Measurements from ENCODE around the gene LMO7. TPM values are rescaled to one million over a fixed set of nuclear protein-coding genes. Genes with fewer than 3 reads are reported as not detected.
"Not testable (repeated sequence)": the region's sequence is repeated elsewhere in the genome, so short reads cannot be mapped to it uniquely, and the experiment has no call there.

LMO7 gene
- total and polyA plus RNA-seq, 8 donors, result 17.1 to 214 (median 72.4) TPM

DNA sequence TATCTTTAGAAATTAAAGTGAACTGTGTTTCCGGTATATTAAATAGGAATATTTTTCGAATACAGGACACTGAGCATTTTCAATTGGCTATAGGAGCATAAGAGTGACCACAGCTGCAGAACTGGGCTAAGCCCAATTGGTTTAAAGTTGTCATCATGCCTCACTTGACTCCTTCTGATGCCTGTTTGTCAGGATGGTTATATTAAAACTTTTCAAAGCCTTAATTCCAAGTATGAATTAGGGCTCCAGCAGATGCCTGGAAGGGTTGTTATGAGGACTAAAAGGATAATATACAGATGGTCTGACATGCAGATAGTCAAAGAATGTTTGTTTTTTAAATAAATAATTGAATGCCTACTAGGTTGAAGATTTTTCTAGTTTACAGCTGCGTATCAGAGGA lies 100.0 kb downstream of the LMO7 start:
- TF ChIP-seq, protein P1, sequence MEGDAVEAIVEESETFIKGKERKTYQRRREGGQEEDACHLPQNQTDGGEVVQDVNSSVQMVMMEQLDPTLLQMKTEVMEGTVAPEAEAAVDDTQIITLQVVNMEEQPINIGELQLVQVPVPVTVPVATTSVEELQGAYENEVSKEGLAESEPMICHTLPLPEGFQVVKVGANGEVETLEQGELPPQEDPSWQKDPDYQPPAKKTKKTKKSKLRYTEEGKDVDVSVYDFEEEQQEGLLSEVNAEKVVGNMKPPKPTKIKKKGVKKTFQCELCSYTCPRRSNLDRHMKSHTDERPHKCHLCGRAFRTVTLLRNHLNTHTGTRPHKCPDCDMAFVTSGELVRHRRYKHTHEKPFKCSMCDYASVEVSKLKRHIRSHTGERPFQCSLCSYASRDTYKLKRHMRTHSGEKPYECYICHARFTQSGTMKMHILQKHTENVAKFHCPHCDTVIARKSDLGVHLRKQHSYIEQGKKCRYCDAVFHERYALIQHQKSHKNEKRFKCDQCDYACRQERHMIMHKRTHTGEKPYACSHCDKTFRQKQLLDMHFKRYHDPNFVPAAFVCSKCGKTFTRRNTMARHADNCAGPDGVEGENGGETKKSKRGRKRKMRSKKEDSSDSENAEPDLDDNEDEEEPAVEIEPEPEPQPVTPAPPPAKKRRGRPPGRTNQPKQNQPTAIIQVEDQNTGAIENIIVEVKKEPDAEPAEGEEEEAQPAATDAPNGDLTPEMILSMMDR (IDR thresholded peaks at IDR 0.05), result no peak
- TF ChIP-seq POLR2AphosphoS5 (IDR thresholded peaks at IDR 0.05) (no peak), POLR2A (IDR thresholded peaks at IDR 0.05) (no peak), EP300 (IDR thresholded peaks at IDR 0.05) (no peak)
- Histone ChIP-seq H3K4me3 (no peak overlapping the region), H3K9me3 (no peaks in the 10 kb centered on the region), H3K27me3 (no peaks in the 10 kb centered on the region), H3K36me3 (no peaks in the 10 kb centered on the region), H3K27ac (no peak overlapping the region), H3K4me1 (no peaks in the 10 kb centered on the region)
- WGBS, 5 donors, result 83 to 89% (median 87%) methylated on average over 3 of the region's 3 CpGs
- intact Hi-C loops (cut with DNase I; ENCODE audit: low total_unique reads), result no loop called here
- no peak for DNase-seq

DNA sequence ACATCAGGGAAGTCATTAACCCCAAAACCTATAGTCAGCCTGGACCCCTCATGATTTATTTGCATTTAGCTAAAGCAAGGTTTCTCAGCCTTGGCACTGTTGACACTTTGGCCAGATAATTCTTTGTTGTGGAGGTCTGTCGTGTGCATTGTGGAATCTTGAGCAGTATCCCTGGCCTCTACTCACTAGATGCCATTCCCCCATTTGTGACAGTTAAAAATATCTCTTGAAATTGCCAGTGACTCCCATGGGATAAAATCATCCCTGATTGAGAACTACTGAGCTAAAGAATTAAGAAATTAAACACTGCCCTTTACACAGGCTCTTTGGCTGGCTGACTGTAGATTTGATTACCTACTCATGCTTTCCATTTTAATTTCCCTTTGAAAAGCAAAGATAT lies 102.7 kb downstream of the LMO7 start:
- Histone ChIP-seq H3K4me1 (no peaks in the 10 kb centered on the region), H3K27ac (no peak overlapping the region), H3K36me3 (no peaks in the 10 kb centered on the region), H3K9me3 (no peaks in the 10 kb centered on the region), H3K4me3 (no peak overlapping the region), H3K27me3 (no peaks in the 10 kb centered on the region)
- no peak for DNase-seq
- TF ChIP-seq POLR2A (IDR thresholded peaks at IDR 0.05), result no peak
- no peak for TF ChIP-seq EP300 (IDR thresholded peaks at IDR 0.05)
- TF ChIP-seq POLR2AphosphoS5 (IDR thresholded peaks at IDR 0.05), result no peak
- TF ChIP-seq, protein P1 (IDR thresholded peaks at IDR 0.05), result no peak
- intact Hi-C loops (cut with DNase I; ENCODE audit: low total_unique reads), result no loop called here
- WGBS, 5 donors, result 53 to 71% (median 59%) methylated on average over 1 of the region's 1 CpG

DNA sequence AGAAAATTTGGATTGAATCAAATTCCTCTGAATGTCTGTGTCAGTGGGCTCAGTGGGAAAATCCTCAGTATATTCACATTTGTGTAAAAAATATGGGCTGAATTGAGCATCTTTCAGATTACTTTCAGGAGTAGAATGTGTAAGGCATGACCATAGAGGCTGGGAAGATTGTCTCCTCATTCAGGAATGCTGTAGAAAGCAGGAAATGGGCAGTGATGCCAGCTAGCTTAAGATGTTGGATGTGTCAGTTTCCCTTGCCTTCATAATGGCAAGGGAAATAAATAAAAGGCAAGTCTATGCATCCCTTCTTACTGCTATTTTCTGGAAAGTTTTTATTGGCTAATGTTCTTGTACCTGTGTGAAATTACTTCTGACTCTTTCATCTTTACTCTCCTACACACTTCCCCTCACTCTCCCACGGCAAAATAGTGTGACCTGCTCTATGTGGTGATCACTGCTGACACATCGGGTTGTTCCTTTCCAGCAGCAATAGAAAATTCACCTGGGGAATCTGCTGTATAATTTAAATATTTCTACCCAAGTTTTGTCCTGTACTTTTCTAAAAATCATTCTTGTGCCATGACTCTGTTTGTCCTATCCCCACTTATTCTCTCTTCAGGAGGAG lies 103.2 kb downstream of the LMO7 start:
- intact Hi-C loops (cut with DNase I; ENCODE audit: low total_unique reads), result no loop called here
- Histone ChIP-seq H3K36me3 (no peaks in the 10 kb centered on the region), H3K27me3 (no peaks in the 10 kb centered on the region), H3K9me3 (no peaks in the 10 kb centered on the region), H3K27ac (no peak overlapping the region), H3K4me1 (no peaks in the 10 kb centered on the region), H3K4me3 (no peak overlapping the region)
- WGBS, 5 donors, result 78 to 93% (median 90%) methylated on average over 2 of the region's 2 CpGs
- no peak for TF ChIP-seq EP300 (IDR thresholded peaks at IDR 0.05)
- no peak for DNase-seq

DNA sequence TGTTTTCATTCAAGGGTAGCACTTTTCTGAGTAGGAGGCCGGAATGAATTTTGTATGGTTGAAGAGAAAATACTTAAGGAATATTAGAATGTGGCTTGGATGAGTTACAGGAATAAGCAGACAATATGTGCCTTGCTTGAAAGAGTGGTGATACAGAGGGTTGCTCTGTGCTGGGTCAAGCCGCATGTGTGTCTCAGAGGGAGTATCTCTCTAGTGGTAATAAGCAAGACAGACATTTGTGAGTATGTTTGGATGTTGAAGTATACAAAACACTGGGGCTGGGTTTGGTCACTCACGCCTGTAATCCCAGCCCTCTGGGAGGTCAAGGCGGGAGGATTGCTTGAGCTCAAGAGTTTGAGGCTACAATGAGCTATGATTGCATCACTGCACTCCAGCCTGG lies 103.9 kb downstream of the LMO7 start:
- no peaks in the 10 kb centered on the region for H3K27me3 ChIP-seq
- no peaks in the 10 kb centered on the region for H3K4me1 ChIP-seq
- intact Hi-C loops (cut with DNase I; ENCODE audit: low total_unique reads), result no loop called here
- no peaks in the 10 kb centered on the region for H3K36me3 ChIP-seq
- no peak for DNase-seq
- H3K27ac ChIP-seq, result no peak overlapping the region
- TF ChIP-seq POLR2A (IDR thresholded peaks at IDR 0.05) (no peak), POLR2AphosphoS5 (IDR thresholded peaks at IDR 0.05) (no peak), EP300 (IDR thresholded peaks at IDR 0.05) (no peak)
- TF ChIP-seq, protein P1 (IDR thresholded peaks at IDR 0.05), result no peak
- H3K9me3 ChIP-seq, result no peaks in the 10 kb centered on the region
- 91 to 97% (median 97%) methylated on average over 4 of the region's 4 CpGs for WGBS, 5 donors
- no peak overlapping the region for H3K4me3 ChIP-seq

DNA sequence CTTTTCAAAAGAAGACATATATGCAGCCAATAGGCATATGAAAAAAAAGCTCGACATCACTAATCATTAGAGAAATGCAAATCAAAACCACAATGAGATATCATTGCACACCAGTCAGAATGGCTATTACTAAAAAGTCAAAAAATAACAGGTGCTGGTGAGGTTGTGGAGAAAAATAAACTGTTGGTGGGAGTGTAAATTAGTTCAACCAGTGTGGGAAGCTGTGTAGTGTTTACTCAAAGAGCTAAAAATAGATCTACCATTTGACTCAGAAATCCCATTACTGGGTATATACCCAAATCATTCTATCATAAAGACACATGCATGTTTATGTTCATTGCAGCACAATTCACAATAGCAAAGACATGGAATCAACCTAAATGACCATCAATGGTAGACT lies 106.9 kb downstream of the LMO7 start:
- WGBS, 5 donors, result 90 to 100% (median 93%) methylated on average over 1 of the region's 1 CpG
- DNase-seq; H3K27me3 ChIP-seq; H3K9me3 ChIP-seq; H3K4me3 ChIP-seq; intact Hi-C loops (cut with DNase I; ENCODE audit: low total_unique reads); H3K36me3 ChIP-seq; H3K27ac ChIP-seq; H3K4me1 ChIP-seq: not testable (repeated sequence)

All from stomach (tissue), 9 donors.